Stomach (tissue), 4 donors: ENCODE results near the gene PCDH15.

ENCODE experiments used
- EP300 ChIP-seq: sonication (generic); formaldehyde crosslinking; IDR thresholded peaks from one replicate; pipeline ENCODE4 v1.6.1; 2017; ENCODE audit warnings: antibody characterized with exemption
- POLR2A ChIP-seq, 4 donors: fragments of 450-650 bp; IDR thresholded peaks; one replicate each; pipeline ENCODE4 v1.6.1; 2016; ENCODE audit warnings: antibody characterized with exemption in 4 of 4, control low read depth in 2 of 4, mild to moderate bottlenecking in 1 of 4, moderate library complexity in 1 of 4
- POLR2AphosphoS5 ChIP-seq, 3 donors: sonication (generic); formaldehyde crosslinking; IDR thresholded peaks; one replicate each; pipeline ENCODE4 v1.6.1; 2016; ENCODE audit warnings: antibody characterized with exemption in 3 of 3
- TF ChIP-seq, protein P1 (sequence below), 7 experiments: fragments of 450-650 bp in 4 of 7; fragments of 200-600 bp in 3 of 7; sonication (generic) in 3 of 7; IDR thresholded peaks; one replicate each; pipeline ENCODE4 v1.5.1; 2016 to 2019; ENCODE audit warnings: antibody characterized with exemption in 7 of 7, control low read depth in 2 of 7, mild to moderate bottlenecking in 1 of 7

DNA sequence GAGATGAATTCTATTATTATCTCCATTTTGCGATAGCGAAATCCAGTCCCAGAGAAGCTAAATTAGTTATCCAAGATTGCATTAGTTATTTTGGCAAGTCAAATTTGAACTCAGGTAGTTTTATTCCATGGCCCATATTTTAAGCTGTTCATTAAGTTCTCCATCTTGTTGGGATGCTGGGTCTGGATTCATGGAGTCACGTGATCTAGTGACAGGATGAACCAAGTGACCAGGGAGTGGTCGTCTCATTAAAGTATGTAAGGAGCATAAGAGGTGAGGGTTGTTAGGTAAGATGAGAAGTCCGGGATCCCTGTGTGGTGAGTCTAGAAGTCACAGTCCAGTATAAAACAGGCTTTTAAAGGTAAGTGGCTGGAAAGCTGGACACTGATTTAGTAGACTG lies 740.5 kb downstream of the PCDH15 start:
- TF ChIP-seq, protein P1, sequence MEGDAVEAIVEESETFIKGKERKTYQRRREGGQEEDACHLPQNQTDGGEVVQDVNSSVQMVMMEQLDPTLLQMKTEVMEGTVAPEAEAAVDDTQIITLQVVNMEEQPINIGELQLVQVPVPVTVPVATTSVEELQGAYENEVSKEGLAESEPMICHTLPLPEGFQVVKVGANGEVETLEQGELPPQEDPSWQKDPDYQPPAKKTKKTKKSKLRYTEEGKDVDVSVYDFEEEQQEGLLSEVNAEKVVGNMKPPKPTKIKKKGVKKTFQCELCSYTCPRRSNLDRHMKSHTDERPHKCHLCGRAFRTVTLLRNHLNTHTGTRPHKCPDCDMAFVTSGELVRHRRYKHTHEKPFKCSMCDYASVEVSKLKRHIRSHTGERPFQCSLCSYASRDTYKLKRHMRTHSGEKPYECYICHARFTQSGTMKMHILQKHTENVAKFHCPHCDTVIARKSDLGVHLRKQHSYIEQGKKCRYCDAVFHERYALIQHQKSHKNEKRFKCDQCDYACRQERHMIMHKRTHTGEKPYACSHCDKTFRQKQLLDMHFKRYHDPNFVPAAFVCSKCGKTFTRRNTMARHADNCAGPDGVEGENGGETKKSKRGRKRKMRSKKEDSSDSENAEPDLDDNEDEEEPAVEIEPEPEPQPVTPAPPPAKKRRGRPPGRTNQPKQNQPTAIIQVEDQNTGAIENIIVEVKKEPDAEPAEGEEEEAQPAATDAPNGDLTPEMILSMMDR (IDR thresholded peaks at IDR 0.05): no peak
- TF ChIP-seq POLR2A (IDR thresholded peaks at IDR 0.05) (no peak), EP300 (no peak), POLR2AphosphoS5 (IDR thresholded peaks at IDR 0.05) (no peak)
